Activated T-helper 9 cell treated with anti-CD3 and anti-CD28 coated beads, Interleukin-2, amount 50 U/mL, for 16 hours (primary cell): ENCODE results near the gene PCBP2.

Experiments used
- DNase-seq: peaks from one replicate; pipeline ENCODE4 v3.0.0-alpha.2; 2020; ENCODE audit warnings: low read depth

PCBP2 gene

DNA sequence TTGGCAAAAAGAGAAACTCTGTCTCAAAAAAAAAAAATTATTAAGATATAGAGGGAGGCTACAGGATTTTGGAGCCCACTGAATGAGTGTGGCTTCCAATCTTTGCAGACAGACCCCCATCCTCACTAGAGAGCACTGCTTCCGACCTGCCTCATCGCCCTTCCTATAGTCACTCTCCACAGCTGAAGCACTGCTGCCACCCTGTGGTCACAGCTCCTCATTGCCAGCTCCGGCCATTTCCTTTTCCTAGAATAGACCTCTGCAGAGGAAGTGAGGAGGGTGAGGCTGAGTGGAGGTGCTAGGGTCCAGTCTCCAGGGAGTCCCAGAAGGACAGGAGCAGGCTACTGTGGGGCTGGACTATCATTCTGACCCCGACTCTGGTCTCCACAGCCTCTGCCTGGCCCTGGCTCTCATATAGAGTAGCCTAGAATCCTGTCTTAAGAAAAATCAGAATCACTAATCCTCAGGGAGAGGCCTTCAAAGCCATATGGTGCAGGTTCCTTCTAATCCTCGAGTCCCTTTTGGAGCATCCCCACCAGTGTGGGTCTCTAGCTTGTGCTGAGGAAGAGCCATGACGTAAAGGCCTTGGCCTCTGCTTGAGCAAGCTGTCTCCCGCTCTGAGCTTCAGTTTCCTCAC is 56.8 kb downstream of the PCBP2 start:
- peak; percentile 67 for DNase-seq

DNA sequence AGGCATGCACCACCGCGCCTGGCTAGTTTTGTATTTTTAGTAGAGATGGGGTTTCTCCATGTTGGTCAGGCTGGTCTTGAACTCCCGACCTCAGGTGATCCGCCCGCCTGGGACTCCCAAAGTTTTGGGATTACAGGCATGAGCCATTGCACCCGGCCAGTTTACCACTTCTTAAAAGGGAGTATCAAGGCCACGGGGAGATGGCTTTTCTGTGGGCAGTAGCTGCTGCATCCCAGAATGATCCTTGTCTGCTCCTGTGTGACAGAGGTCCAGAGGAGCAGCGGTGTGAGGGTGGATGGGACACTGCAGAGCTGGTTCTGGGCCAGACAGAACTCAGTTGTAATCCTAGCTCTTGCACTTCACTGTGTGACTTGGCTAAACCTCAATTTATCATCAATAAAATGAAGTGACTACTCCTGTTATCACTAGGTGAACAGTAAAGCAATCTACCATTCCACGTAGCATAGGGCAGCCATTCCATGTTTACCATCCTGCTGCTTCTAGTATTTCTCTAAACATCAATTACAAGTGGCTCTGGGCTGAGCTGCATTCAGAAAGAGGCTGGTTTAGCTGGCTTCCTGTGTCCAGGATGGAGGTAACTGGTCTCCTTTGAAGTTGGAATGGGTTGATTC is 58.4 kb downstream of the PCBP2 start:
- no peak for DNase-seq

DNA sequence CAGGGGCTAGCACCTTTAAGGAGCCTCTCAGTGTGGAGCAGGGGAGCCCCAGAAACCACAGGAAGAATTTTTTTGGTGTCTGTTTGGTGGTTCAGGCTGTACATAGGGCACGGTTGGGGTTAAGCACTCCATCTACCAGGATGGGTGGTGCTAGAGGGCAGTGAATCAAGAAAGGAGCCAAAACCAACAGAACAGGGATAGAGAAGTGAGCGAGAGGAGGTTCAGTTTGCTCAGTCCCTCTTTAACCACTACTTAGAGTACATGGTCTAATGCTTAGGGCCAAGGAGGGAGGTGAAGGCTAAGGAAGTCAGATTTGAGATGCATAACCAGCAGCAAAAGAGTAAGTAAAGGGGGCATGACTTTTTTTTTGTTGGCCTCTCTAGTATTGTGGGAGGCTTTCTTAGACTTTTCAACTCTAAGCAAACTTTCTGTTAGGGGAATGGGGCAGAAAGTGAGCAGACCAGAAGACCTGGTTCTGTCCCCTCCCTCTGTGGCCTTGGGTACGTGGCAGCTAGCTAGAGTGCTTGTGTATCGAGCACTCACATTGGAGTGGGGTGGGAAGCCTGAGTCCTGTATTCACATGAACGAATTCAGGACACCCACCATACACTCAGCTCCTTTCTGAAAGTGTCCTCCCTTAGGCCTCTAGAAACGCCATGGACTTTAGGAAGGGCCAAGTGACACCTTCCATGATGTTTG is 62.0 kb downstream of the PCBP2 start:
- DNase-seq = no peak

DNA sequence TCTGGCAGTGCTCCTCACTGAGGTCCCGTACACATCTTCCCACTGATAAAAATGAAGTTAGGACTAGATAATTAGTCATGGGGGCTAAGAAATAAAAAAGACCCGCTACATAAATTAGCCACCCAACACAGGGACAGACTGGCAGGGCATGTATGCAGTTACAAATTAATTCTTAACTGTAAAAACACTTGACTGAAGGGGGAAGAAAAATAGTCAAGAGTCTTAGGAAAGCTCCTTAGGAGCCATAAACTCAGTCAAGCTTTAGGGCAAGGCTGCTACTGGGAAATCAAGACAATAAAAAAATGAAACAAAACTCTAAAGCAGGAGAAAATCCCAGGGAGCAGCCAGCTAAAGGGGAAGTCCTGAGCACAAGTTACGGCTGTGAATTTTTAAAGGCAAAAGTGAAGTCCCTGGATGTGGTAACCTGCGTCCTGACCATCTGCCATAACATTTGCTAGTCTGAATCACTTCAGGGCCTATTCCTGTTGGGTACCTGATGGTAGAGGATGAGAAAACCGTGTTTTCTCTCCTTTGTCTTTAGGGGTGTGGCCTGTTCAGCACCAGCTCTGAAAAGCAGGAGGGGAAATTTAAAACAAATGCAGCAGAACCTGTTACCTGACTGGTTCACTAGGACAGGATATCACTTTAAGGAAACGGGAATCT is 62.9 kb downstream of the PCBP2 start:
- no peak for DNase-seq

DNA sequence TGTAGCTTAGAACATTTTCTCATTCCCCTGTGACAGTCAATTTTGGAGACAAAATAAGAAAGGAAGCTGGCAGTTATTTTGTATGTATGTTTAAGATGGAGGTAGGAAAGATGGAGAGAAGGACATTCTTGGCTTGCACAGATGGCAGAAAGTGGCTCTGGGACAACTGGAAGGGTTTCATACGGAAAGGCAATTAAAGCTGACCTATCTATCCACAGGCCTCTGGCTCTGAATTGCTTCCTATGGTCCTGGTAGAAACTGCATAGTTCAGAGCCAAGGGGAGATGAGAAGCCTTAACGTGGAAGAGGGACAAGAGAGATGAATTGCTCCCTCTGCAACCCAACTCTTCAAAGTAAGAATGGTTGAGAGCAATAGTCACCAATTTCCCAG is 63.4 kb downstream of the PCBP2 start:
- no peak for DNase-seq

DNA sequence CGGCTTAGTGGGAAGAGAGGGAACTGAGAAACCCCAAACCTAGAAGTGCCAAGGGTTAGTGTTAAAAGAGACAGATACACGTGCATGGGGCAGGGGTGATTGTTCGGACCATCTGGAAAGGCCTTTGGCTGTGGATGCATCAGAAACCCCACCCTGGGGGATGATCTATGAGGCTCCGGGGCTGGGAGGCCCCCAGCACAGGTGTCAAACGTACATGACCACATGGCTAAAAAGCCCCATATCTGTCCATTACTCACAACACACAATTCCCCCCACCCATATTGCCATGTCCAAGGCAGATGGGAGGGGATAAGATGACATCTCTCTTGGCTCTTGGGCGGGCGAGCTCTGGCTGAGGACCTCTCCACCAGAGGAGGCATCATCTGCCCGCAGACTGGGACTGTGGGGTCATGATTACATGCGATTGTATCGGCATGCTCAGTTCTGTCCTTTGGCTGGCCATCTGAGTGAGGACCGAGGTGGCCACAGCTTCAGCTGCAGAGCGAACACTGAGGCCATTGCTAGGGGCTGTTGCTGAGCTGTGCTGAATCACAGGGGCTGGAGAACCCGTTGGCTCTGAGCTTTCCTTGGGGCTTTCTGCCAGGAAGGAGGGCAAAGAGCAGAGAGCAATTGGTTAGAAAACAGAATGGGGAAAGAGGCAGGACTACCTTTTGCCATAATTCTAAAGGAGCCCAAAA is 65.0 kb downstream of the PCBP2 start:
- no peak for DNase-seq

DNA sequence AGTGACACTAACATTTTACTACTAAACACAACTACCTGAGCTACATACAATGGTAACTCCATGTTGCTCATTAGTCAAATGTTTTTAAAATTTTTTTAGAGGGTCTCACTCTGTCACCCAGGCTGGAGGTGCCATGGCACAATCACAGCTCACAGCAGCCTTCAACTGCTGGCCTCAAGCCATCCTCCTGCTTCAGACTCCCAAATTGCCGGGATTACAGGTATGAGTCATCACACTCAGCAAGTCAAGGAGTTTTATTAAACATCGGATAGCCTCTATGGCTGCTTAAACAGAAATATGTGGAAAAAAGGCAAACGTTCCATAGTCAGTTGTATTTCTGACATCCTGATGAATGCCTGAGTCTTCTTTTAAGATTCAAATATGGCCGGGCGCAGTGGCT is 66.5 kb downstream of the PCBP2 start:
- no peak for DNase-seq

- DNase-seq = no peak
Measured at GRCh38 chr12:53523131-53523530, 71.2 kb downstream of the PCBP2 start.

GRCh38 chr12:53524476-53524875 is 72.6 kb downstream of the PCBP2 start:
- DNase-seq = no peak

GRCh38 chr12:53530061-53530460 is 78.2 kb downstream of the PCBP2 start:
- no peak for DNase-seq
